Measurements from ENCODE around the gene CHI3L2. TPM values are rescaled to one million over a fixed set of nuclear protein-coding genes. Genes with fewer than 3 reads are reported as not detected.
"Not testable (repeated sequence)": the region's sequence is repeated elsewhere in the genome, so short reads cannot be mapped to it uniquely, and the experiment has no call there.

CHI3L2 gene
- total RNA-seq, 1 experiment from 2014 or later, result 1.4 TPM

- Mint-ChIP-seq H3K4me3 (ENCODE audit: unreplicated experiment) (no peak overlapping the region), H3K4me1 (ENCODE audit: insufficient read depth, unreplicated experiment) (peaks cover 14% of the 10 kb centered on the region), H3K9me3 (ENCODE audit: unreplicated experiment) (no peaks in the 10 kb centered on the region), H3K27me3 (ENCODE audit: insufficient read depth, unreplicated experiment) (no peaks in the 10 kb centered on the region), H3K27ac (ENCODE audit: low read depth, unreplicated experiment) (peak overlapping the region; percentile 91), H3K36me3 (ENCODE audit: insufficient read depth, unreplicated experiment) (no peaks in the 10 kb centered on the region)
- intact Hi-C loops (cut with micrococcal nuclease), result no loop called here
- TF ChIP-seq CTCF (IDR thresholded peaks at IDR 0.05; ENCODE audit: unreplicated experiment), result no peak
- no TSS peak for BruUV-seq (replicated peaks)
- CTCF ChIA-PET, result interaction anchor here (0.9 to 1.5 kb wide), 3 partner anchors 8 to 293 kb away, joined by 3 to 9 read pairs (median 5); no protein-coding TSS in a partner anchor
- POLR2A ChIA-PET, result interaction anchor here (0.5 to 1.8 kb wide), 4 partner anchors 13 to 233 kb away, joined by 3 to 8 read pairs (median 4); no protein-coding TSS in a partner anchor
- no peak for DNase-seq (ENCODE audit: unreplicated experiment)
These were observed 12.6 kb upstream of the CHI3L2 start for GRCh38 chr1:111214884-111215283.

DNA sequence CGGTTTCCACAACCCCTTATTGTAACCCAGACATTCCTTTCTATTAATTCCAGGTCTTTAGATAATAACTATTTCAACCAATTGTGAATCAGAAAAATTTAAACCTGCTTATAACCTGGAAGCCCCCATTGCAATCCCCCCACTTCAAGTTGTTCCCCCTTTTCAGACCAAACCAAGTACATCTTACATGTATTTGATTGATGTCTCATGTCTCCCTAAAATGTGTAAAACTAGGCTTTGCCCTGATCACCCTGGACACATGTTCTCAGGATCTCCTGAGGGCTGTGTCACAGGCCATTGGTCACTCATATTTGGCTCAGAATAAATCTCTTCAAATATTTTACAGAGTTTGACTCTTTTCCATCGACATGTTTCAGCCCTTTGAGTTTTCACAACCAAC, 12.2 kb upstream of the CHI3L2 start:
- DNase-seq (ENCODE audit: unreplicated experiment); H3K4me3 Mint-ChIP-seq (ENCODE audit: unreplicated experiment); H3K36me3 Mint-ChIP-seq (ENCODE audit: insufficient read depth, unreplicated experiment); H3K9me3 Mint-ChIP-seq (ENCODE audit: unreplicated experiment); intact Hi-C loops (cut with micrococcal nuclease); BruUV-seq (replicated peaks); H3K27me3 Mint-ChIP-seq (ENCODE audit: insufficient read depth, unreplicated experiment): not testable (repeated sequence)
- ChIA-PET POLR2A (interaction anchor here (0.5 to 1.8 kb wide), 3 partner anchors 13 to 208 kb away, joined by 3 to 8 read pairs (median 4); no protein-coding TSS in a partner anchor), CTCF (interaction anchor here (0.6 to 1.1 kb wide), 3 partner anchors 14 to 545 kb away, joined by 3 to 4 read pairs (median 3); no protein-coding TSS in a partner anchor)
- H3K4me1 Mint-ChIP-seq (ENCODE audit: insufficient read depth, unreplicated experiment), result peaks cover 14% of the 10 kb centered on the region
- H3K27ac Mint-ChIP-seq (ENCODE audit: low read depth, unreplicated experiment), result peak overlapping the region; percentile 91

GRCh38 chr1:111216751-111217150, 10.8 kb upstream of the CHI3L2 start:
- DNase-seq (ENCODE audit: unreplicated experiment), result no peak
- intact Hi-C loops (cut with micrococcal nuclease), result no loop called here
- Mint-ChIP-seq H3K4me3 (ENCODE audit: unreplicated experiment) (no peak overlapping the region), H3K27me3 (ENCODE audit: insufficient read depth, unreplicated experiment) (no peaks in the 10 kb centered on the region), H3K27ac (ENCODE audit: low read depth, unreplicated experiment) (no peak overlapping the region), H3K4me1 (ENCODE audit: insufficient read depth, unreplicated experiment) (peaks cover 20% of the 10 kb centered on the region), H3K36me3 (ENCODE audit: insufficient read depth, unreplicated experiment) (no peaks in the 10 kb centered on the region), H3K9me3 (ENCODE audit: unreplicated experiment) (no peaks in the 10 kb centered on the region)
- TF ChIP-seq CTCF (IDR thresholded peaks at IDR 0.05; ENCODE audit: unreplicated experiment), result no peak
- CTCF ChIA-PET, result interaction anchor here (1.2 to 1.3 kb wide), 2 partner anchors 117 to 184 kb away, joined by 4 read pairs; no protein-coding TSS in a partner anchor
- POLR2A ChIA-PET, result interaction anchor here (1.6 kb wide), 1 partner anchor 75 kb away, joined by 6 read pairs; no protein-coding TSS in a partner anchor
- BruUV-seq (replicated peaks), result no TSS peak

- BruUV-seq (replicated peaks), result no TSS peak
- TF ChIP-seq CTCF (IDR thresholded peaks at IDR 0.05; ENCODE audit: unreplicated experiment), result no peak
- H3K4me1 Mint-ChIP-seq (ENCODE audit: insufficient read depth, unreplicated experiment), result peaks cover 26% of the 10 kb centered on the region
- H3K4me3 Mint-ChIP-seq (ENCODE audit: unreplicated experiment), result no peak overlapping the region
- no peaks in the 10 kb centered on the region for H3K9me3 Mint-ChIP-seq (ENCODE audit: unreplicated experiment)
- no peaks in the 10 kb centered on the region for H3K27me3 Mint-ChIP-seq (ENCODE audit: insufficient read depth, unreplicated experiment)
- POLR2A ChIA-PET, result interaction anchor here (1.6 kb wide), 1 partner anchor 76 kb away, joined by 6 read pairs; no protein-coding TSS in a partner anchor
- H3K27ac Mint-ChIP-seq (ENCODE audit: low read depth, unreplicated experiment), result no peak overlapping the region
- intact Hi-C loops (cut with micrococcal nuclease), result no loop called here
- H3K36me3 Mint-ChIP-seq (ENCODE audit: insufficient read depth, unreplicated experiment), result no peaks in the 10 kb centered on the region
- DNase-seq (ENCODE audit: unreplicated experiment), result no peak
- CTCF ChIA-PET, result interaction anchor here (1.2 to 1.4 kb wide), 5 partner anchors 11 to 186 kb away, joined by 3 to 6 read pairs (median 4); no protein-coding TSS in a partner anchor
These were observed 10.2 kb upstream of the CHI3L2 start for GRCh38 chr1:111217183-111217910.
